Activated T-helper 1 cell treated with anti-CD3 and anti-CD28 coated beads, Interleukin-2, amount 50 U/mL, for 16 hours (primary cell): ENCODE data around the gene LAMTOR4.
"Not testable (repeated sequence)": the region's sequence is repeated elsewhere in the genome, so short reads cannot be mapped to it uniquely, and the experiment has no call there.

Experiments
- DNase-seq, 2 donors: peaks; one replicate each; pipeline ENCODE4 v3.0.0-alpha.2; 2020; ENCODE audit warnings: low read depth in 1 of 2, low spot score in 1 of 2

LAMTOR4 gene

GRCh38 chr7:100192969-100193368 is 44.3 kb downstream of the LAMTOR4 start:
- DNase-seq = no peak

- no peak for DNase-seq
Observed at GRCh38 chr7:100195222-100195621, 46.5 kb downstream of the LAMTOR4 start.

GRCh38 chr7:100195901-100196322 is 47.2 kb downstream of the LAMTOR4 start:
- DNase-seq = not testable (repeated sequence)

- DNase-seq = no peak
Observed at GRCh38 chr7:100198266-100198665, 49.5 kb downstream of the LAMTOR4 start.

- DNase-seq = no peak
Observed at GRCh38 chr7:100200693-100201092, 52.0 kb downstream of the LAMTOR4 start.
